ENCODE data around the gene RIPK3.

GRCh38 chr14:24335461-24336171, 4.2 kb downstream of the RIPK3 start:
- TF ChIP-seq CTCF (IDR thresholded peaks at IDR 0.05; ENCODE audit: low read length) (no peak), EZH2phosphoT487 (IDR thresholded peaks at IDR 0.05; ENCODE audit: low read length) (no peak)
